GM19328 (cell line): ENCODE data around the gene ALAS1.

ENCODE experiments used
- ATAC-seq: cut with Tn5 transposase; IDR thresholded peaks from one replicate; pipeline ENCODE4 v1.9.1; 2021; ENCODE audit warnings: mild to moderate bottlenecking, moderate library complexity; ENCODE audit not compliant: unreplicated experiment

Gene ALAS1

DNA sequence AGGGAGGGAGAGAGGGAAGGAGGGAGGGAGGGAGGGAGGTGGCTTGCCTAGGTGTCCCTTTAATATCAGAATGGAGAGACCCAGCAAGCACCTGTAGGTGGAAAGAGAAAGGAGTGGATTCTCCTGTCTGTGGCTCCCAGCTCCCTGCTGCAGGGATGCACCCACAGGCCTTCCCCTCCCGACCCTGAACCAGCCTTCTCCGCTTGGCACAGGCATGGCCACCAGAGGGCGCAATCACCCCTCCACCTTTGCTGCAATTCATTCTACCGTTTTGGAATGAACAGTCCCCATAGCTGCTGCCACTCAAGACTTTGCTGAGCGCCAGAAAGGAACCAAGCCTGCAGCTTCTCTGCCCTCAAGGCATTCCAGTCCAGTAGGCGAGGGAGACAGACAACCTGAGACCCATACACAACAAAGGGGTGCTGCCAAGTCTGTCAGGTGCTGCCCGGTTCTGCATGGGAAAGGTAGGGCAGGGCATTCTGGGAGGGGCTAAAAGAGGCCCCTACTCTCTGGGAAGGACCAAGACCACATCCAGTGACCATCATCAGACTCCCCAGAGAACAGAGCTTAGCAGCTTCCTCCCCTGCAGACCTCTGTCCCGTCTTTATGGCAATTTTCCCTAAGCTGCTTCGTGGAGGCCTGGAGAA lies 22.5 kb downstream of the ALAS1 start:
- no peak for ATAC-seq

DNA sequence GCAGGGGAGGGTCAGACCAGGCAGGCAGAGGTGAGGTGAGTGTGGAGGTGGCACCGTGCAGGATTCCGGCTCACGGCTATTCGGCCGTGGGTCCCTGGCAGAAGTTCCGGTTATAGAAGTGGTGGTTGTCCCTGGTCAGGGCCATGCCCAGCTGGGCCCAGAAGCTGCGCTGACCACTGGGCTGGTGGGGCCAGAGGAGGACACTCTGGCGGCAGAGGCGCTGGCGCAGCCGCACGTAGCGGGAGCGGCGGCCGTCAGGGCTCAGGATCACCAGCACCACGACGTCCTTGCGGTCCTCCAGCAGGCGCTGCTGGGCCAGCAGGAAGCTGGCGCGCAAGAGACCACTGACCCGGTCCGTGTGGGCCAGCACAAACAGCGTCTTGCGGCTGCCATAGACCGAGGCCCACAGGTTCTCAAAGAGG lies 23.2 kb downstream of the ALAS1 start:
- no peak for ATAC-seq

DNA sequence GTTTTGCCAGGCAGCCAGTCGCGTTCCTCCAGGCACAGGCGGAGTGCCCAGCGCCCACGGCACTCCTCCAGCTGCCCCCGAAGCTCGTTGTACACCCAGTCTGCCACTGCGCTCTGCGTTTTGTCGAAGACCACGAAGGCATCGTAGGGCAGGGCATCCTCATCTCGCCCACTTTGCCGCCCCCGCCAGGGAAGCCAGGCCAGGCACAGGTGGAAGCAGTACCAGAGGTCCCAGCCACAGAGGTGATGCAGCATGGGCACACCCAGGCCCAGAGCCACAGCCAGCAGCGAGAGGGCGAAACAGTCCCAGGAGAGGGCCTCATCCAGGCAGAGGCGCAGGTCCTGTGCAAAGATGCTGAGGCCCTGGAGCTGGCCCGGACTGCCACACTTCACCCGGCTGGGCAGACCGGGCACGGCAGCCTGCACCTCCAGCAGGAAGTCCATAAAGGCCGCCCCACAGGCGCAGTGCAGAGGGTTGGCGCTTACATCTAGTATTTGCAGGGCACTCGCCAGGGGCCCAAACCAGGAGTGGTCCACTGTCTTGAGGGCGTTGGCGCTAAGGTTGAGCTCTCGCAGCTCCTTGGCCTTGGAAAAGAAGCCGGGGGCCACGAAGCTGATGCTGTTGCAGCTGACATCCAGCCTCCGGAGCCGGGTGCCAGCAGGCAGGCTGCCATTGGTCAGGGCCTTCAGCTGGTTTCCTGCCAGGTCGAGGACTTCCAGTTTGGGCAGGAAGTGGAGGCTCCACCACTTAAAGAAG lies 23.8 kb downstream of the ALAS1 start:
- ATAC-seq, result no peak

DNA sequence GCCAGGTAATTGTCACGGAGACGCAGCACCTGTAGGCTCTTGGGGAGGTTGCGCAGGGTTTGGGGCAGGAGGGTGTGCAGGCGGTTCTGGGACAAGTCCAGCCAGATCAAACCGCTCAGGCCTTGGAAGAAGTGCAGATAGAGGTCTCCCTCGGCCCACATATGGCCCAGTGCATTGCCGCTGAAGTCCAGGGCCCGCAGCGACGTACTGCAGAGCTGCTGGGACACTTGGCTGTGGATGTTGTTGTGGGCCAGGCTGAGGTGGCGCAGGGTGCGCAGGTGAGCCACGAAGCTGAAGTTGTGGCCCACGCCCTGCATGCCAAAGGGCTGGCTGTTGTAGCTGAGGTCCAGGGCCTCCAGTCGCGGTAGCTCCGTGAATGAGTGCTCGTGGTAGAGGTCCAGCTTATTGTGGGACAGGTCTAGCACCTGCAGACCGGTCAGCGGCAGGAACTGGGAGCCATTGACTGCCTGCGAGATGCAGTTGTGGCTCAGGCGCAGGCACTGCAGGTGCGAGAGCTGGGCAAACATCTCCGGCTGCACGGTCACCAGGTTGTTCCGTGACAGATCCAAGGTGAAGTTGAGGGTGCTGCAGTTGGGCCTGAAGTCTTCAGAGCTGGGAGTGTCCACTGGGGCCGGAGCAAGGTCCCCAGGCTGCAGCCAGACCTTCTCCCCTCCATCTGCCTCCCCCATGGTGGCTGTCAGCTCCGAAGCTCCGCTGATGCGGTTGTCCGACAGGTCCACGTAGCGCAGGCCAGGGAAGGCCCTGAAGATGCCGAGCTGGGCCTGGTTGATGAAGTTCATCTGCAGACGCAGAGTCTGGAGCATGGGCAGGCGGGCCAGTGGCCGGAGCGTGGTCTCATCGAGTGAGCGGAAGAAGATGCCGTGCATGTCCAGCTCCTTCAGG lies 24.6 kb downstream of the ALAS1 start:
- no peak for ATAC-seq

DNA sequence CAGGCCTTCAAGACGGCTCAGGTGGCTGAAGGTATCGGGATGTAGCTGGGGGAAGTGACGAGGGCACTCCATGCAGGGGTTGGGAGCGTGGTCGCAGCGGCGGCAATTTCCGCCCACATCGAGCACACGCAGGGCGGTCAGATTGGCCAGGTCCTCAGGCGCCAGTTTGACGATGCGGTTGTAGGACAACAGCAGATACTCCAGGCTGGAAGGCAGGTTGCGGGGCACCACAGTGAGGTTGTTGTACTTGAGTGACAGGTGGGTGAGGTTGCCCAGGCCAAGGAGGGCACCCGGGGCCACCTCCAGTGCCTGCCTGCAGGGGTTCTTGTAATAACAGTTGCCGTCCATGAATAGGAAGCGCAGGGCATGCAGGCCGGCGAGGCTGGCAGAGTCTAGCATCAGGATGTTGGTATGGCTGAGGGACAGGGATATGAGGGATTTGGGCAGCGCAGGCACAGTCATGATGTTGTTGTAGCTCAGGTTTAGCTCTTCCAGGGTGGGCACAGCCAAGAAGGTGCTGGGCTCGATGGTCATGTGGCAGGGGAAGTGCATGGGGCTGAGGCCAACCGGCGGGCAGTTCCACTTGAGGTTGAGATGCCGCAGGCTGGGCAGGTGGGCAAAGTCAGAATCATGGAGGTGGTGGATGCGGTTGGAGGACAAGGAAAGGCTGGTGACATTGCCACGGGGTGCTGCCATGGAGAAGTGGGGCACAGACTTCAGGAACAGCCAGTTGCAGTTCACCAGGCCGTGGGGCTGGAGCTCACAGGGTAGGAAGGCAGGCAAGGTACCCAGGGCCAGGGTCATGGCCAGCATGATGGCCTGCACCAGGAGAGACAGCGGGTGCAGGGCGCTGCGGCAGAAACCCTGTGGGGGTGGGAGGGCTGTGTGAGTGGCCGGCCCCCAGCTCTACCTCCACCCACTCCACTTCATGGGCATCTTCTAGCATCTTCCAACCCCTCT lies 25.8 kb downstream of the ALAS1 start:
- no peak for ATAC-seq

DNA sequence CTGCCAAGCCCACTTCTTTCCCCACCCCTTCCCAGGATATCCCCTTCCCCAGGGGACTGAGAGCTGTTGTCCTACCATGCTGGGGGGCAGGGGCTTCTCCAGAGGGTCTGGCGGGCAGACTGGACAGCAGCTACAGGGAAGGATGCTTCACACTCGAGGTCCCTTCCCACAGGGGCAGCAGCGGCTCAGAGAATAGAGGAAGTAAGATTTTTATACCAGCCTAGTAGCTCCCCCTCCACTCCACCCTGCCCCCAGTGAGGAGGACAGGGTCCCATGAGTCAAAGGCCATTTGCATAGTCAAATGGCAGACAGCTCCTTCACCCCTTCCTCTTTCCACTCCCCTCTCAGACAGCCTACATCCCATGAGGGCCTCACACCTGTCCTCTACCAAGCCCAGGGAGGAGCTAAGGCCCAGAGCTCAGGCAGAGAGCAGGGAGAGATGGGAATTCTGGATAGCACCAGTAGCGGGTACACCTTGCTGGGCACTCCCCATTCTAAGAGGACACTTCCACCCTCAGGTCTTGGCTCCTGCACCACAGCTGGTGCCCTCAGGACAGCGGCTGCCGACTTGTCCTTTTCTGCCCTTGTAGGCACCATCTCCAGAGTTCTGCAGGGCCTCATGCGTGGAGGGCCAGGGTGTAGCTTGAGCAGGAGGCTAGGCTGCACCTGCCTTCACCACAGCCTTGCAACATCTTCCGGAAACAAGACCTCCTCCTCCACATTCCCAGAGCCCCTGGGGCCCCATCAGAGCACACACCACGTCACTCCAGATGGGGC lies 27.7 kb downstream of the ALAS1 start, which contains the start of gene TLR9:
TLR9 (minus strand) TSS at position 194 of the 777 bp plus-strand sequence; CDS start at position 78, 116 bp downstream.
- ATAC-seq, result peak; percentile 79

DNA sequence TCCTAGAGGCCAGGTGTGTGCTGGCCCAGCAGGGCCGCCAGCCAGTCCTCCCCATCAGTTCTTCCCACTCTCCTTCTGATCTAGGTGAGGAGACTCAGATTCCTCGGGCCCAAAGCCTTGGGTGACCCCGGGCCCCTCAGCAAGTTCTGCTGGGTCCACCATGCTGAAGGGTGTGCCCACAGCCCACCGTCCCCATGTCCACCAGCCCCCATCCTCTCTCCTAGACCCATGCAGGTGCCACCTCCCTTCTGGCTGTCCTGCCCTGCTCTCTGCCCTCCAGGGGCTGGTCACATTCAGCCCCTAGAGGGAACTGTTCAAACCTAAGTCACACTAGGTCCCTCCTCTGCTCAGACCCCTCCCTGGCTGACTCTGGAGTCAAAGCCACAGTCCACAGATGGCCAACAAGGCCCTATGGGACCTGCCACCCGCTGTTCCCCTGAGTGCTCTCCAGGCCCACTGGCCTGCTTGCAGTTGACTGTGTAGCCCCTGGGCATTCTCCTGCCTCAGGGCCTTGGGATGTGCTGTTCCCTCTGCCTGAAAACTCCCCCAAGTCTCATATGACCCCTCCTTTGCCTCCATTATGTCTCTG lies 28.4 kb downstream of the ALAS1 start:
- no peak for ATAC-seq

DNA sequence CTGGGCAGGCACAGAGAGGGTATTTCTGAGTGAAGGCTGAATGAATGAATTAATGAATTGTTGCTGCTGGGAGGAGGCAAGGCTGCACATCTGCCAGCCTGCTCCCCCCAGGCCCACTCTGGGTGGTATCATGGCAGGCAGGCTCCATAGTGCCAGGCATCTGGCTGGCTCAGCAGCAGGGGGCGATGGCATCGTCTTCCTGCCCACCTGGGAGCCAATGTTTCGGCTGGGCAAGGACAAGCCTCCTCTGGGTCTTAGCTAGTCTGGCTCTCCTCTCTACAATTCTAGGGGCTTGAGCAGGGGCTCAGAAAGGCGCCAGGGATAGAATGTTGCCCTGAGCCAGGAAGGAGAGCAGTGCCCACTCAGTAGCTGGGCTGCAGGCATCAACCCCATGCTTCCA lies 29.2 kb downstream of the ALAS1 start:
- ATAC-seq, result no peak

DNA sequence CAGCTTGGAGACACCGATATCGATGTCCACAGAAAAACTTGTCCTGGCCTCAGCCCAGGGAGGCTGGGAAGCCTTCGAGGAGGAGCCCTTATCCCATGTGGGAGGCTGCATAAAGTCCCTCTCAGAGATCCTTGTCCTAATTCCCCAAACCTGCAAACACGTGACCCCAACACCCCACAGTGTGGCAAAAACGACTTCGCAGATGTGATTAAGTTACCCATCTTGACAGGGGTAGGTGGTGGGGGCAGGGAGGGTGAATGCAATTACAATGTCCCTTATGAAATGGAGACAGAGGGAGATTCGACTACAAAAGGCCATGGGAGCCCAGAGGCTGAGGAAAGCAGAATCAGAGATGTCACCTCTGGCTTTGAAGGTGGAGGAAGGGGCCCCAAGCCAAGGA lies 29.8 kb downstream of the ALAS1 start:
- ATAC-seq, result no peak

DNA sequence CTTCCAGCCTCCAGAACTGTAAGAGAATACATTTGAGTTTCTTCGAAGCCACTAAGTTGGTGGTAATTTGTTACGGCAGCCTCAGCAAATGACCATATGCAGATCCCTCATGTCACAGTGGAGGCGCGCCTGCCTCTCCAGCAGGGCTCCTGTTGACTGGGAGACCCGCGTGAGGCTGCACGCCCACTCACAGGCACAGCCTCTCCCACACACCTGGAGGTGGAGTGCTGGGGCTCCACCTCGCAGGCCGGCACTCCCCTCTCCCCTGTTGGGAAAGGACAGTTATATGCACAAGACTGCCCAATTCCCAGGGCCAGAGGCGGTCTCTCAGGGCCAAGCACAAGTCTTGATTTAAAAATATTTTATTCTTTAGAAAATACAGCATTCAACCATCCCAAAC lies 30.3 kb downstream of the ALAS1 start:
- ATAC-seq, result no peak

DNA sequence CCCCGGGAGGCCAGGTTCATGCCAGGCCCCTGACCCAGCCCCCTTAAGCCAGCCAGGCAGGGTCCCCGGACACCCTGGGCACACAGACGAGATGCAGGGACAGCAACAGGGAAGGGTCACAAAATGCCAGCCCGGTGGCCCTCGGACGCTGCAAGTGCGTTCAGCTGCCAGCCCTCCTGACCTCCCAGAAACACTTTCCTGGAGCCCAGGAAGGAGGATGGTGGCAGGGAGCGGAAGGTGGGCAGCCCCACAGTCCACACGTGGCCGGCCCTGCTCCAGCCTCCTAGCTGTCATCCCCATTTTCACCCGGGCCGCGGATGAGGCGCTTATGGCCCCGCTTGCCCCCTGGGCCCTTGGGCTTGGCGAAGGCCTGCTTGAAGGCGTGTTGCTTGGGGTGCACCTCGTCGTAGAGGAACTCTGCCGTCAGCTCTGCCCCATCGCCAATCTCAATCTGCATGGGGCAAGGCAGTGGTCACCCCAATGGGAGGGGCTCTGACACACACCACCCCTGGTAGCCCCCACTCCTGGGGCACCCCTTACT lies 30.9 kb downstream of the ALAS1 start:
- ATAC-seq, result no peak

DNA sequence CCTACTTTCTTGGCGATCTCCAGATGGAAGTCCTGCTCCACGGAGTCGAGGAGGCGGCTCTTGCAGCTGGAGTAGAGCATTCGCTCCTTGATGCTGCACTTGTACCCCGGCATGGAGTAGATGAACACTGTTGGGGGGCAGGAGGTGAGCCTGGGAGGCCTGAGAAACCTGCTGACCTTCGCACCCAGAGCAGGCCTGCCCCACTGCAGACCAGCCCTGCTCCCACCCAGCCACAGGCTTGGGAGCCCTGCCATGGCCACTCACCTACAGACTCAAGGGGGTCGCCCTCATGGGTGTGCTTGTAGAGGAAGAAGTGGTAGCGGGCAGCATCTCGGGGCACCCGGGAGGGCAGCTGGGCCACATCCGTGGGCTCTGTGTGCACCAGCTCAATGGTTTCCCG lies 31.7 kb downstream of the ALAS1 start:
- no peak for ATAC-seq

DNA sequence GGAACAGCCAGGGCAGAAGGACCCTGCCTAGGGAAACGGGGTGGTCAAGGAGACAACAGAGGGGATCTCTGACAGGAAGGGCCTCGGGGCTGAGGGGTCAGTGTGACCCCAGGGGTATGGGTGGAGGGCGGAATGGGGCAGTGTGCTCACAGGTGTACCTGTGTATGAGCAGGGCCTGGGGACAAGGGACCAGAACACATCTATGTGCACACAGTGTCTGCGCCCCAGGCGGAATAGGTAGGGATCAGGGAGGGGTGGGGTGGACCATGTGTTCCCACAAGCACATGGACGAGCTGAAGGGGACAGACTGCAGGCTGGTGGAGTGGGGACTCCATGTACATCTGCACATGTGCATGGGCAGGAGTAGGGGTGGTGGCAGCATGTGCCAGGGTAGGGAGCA lies 32.5 kb downstream of the ALAS1 start:
- no peak for ATAC-seq

DNA sequence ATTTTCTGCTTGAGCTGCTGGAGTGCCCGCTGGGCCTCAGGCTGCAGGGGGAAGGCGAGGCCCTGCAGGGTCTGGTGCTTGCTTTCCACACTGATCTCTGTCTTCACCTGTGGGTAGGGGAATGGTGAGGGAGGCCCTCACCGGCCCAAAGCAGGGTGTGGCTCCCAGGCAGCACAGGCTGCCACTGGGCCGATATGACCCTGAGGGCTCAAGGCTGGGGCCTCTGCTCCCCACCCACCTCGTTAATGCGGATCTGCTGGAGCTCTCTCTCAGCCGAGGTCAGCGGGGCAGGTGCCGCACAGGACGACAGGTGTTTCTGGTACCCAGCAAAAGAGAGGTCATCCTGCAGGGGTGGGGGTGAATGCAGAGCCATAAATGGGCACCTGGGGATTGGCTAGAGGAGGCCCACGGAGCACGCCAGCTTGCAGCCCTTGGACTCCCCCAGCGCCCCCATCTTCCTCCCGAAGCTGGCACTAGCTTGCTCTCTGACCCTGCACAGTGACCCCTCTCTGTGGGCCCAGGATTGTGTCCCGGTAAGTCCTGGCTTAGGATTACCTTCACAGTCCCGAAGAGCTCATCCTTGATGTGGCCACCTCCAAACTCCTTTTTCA lies 33.0 kb downstream of the ALAS1 start:
- no peak for ATAC-seq

DNA sequence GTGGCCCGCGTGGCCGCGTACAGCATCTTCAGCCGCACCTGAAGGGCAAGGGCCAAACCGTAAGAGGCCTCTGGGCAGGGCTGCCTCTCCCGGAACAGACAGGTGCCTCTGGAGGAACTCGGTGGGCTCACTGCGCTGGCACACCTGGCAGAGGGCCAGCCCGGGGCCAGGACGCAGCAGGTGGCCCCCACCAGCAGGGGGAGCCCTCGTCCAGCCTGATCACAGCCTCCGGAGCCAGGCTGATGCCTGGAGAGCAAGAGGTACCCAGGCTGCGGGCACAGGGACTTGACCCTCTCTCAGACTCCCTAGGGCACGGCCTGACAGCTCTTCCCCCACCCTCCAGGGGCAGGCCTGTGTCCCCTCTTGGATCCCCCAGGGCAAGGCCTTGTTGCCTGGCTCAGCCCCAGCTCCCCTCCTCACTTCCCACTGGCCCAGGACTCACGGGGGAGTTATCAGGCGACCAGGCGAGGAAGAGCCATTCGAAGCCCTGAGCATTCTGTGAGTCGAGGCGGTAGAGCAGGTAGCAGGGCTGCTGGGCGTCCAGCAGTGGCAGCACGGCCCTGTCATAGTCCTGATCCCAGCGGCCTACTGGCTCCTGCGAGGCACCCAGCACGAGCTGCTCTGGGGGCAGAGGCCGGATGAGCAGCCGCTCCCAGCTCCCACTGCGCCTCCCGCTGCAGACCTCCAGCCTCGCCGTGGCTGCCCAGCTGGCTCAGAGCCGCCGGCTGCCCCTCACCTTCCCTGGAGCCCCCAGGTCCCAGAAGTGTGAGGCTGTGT lies 33.7 kb downstream of the ALAS1 start:
- ATAC-seq, result no peak

DNA sequence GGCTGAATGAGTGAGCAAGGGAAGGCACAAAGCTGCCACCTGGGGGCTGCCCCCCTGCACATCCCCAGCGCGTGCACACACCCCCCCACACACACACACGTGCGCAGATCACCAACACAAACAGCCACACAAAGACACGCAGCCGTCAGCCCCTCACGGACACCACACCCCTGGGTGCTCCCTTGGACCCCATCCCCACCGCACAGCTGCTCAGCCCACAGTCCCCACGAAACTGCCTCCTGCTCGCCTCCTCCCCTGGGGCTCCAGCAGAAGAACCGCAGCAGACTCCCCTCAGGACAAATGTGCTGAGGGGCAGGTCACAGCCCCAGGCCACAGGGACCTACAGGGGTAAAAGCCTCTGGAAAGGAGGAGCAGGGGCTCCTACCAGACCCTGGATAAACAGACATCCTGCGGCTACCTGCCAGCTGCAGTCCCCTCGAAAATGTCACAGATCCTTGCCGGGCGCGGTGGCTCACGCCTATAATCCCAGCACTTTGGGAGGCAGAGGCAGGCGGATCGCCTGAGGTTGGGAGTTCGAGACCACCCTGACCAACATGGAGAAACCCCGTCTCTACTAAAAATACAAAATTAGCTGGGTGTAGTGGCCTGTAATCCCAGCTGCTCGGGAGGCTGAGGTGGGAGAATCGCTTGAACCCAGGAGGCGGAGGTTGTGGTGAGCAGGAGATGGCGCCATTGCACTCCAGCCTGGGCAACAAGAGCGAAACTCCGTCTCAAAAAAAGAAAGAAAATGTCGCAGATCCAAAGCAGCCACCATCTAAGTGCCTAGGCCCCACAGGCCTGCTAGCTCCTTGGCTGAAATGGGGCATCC lies 34.5 kb downstream of the ALAS1 start:
- ATAC-seq, result no peak

DNA sequence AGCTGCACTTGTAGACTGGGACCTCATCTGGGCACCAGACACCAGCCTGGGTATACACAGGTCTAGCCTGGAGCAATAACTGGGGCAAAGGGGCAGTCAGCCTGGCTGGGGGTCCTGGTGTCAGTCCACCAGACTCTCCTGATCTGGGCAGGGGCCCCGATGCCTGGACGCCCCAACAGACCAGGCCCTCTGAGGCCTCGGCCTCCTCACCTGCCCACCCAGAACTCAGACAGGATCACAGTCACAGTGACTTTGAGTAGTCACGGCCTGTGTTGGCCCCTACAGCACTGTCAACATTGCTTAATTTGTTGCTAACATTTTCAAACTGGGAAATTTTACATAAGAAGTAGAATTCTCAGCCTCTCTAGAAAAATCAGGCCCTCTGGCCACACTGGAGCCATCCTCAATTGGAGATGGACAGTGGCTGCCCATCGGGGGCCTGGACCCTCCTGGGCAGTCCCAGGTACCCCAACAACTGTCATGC lies 35.2 kb downstream of the ALAS1 start:
- no peak for ATAC-seq
